DMS 273 (cell line): ENCODE results near the gene LGALS3.
"Not testable (repeated sequence)": the region's sequence is repeated elsewhere in the genome, so short reads cannot be mapped to it uniquely, and the experiment has no call there.

Experiments
- DNase-seq: peaks from one replicate; lab custom pipeline; 2025; ENCODE audit not compliant: unreplicated experiment; lab: John Stamatoyannopoulos, UW

Gene LGALS3

GRCh38 chr14:55129086-55129427 is at the start of gene LGALS3:
LGALS3 (plus strand) TSS chr14:55129252; CDS start chr14:55137374, 8,122 bp downstream.
- peak; percentile 70 for DNase-seq

GRCh38 chr14:55079961-55080360 is 49.1 kb upstream of the LGALS3 start:
- DNase-seq, result not testable (repeated sequence)

DNA sequence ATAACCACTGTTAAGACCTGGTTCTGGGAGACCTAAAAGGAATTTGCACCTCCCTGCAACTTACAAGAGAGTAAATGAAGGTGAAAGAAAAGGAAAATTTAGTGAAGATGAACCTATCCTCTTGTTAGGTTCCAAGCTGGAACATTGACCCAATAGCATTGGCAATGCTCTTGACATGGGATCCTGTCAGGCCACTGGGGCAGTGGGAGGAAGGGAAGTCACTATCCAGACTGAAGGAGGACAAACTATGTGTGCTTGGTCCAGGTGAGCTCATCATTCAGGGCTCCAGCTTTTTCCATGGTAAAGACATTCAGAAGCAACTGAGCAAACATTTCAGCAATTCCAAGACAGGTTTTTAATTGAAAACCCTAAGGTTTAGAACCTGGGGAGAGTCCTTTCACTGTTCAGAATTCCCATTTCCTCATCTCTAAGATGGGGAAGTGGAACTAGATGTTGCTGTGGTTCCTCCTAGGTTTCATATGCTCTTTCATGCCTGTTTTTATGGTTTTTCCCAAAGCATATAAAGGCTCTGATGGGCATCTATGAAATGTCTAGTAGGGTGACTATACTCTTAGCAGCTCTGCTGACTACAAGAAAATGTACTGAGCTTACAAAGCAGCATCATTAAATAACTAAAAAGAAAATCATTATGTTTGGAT is 44.5 kb upstream of the LGALS3 start:
- no peak for DNase-seq

- DNase-seq, result no peak
Observed at GRCh38 chr14:55085060-55085660, 43.9 kb upstream of the LGALS3 start.

DNA sequence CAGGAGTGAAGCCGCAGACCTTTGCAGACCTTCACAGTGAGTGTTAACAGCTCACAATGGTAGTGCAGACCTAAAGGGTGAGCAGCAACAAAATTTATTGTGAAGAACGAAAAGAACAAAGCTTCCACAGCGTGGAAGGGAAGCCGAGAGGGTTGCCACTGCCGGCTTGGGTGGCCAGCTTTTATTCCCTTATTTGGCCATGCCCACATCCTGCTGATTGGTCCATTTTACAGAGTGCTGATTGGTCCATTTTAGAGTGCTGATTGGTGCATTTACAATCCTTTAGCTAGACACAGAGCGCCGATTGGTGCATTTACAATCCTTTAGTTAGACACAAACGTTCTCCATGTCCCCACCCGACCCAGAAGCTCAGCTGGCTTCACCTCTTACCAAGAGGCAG is 42.1 kb upstream of the LGALS3 start:
- DNase-seq, result no peak

DNA sequence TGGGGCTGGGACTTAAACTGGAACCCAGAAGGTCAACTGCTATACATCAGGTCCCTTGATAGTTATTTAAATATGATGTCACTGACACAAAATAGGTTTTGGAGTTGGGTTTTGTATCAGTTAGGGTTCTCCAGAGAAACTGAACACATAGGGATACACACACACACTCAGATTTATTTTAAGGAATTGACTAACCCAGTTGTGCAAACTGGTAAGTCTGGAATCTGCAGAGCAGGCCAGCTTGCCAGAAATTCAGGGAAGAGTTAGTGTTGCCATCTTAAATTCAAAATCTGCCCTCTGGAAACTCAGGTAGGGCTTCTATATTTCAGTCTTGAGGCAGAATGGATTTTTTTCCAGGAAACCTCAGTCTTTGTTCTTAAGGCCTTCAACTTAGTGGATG is 40.7 kb upstream of the LGALS3 start:
- DNase-seq, result no peak

DNA sequence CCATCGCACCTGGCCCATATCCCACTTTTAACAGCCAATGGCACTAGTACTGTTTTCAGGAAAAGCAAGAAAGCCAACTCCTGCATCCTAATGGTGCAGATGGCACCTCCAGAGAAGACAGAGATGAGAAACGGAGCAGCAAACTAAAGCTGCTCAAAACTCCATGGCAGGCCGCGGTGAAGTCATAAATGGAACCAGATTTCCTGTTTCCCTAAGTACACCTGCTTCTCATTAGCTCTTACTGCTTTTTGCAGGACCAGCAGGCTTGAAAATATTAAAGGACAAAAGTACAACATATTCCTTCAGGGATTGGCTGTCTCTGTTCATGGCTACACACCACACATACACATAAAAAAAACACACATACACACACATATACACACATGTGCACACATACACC is 36.7 kb upstream of the LGALS3 start:
- DNase-seq, result peak; percentile 28

DNA sequence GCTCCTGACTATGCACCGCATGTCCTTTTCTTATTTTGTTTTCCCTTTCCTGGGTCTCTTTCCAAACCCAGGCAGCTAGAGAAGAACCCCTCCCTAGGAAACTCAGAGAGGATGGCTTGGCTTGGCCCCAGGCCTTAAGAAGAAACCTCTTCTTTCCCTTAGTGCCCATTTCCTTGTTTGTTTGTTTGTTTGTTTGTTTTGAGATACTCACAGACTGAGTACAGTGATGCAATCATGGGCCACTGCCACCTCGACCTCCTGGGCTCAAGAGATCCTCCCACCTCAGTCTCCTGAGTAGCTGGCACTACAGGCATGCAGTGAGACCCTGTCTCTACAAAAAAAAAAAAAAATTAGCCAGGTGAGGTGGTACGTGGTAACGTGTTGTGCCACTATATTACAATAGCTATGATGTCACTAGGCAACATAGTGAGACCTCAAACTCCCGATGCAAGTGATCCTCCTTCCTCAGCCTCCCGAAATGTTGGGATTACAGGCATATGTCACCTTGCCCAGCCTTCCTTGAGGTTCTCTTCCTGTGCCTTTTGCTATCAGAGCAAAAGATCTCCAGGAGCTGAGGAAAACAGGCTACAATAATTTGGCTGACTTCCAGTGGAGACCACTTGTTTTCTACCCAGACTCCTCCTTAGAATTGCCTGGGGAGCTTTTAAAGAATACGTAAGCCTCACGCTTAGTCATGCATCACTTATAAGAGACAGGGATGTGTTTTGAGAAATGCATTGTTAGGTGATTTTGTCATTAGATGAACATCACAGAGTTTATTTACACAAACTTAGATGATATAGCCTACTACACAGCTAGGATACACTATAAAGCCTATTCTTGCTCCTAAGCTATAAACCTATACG is 34.5 kb upstream of the LGALS3 start:
- DNase-seq, result no peak

DNA sequence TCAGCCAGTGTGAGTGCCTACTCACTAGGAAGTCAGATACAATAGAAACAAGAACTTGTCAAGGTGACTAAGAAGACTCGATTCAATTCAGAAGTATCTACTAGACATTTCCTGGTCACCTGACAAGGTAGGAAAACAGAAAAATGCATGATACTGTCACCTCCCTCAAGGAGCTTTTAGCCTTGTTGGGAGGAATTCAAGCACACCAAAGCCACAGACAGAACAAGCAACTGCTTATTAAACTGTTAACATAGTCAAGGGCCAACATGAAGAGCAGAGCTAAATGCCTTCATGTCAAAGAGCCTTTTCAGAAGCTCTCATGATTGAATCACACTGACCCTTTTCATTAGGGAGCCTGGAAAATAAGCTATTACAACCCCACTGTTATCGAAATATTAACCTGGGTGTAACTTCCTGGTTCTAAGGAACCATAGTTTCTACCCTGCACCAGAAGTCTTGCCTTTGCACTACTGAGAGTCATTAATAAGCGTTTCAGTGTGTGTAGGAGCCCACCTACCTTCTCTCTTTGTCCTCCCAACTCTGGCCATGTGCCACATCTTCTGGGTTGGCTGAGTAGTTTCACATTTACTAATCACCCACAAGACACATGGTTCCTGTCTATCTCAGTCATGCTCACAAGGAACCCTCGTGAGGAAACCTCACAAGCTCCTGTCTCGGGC is 31.0 kb upstream of the LGALS3 start:
- no peak for DNase-seq

DNA sequence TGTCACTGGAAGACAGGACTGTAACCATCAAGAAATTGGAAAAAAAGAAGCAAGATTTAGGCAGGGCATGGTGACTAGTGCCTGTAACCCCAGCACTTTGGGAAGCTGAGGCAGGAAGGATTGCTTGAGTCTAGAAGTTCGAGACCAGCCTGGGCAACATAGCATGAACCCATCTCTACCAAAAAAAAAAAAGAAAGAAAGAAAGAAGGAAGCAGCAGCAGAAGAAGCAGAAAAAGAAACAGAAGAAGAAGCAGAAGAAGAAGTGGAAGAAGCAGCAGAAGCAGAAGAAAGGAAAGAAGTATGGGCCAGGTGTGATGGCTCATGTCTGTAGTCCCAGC is 30.5 kb upstream of the LGALS3 start:
- DNase-seq, result no peak

- DNase-seq, result no peak
Observed at GRCh38 chr14:55099756-55100155, 29.3 kb upstream of the LGALS3 start.

GRCh38 chr14:55101698-55102097 is 27.4 kb upstream of the LGALS3 start:
- no peak for DNase-seq

DNA sequence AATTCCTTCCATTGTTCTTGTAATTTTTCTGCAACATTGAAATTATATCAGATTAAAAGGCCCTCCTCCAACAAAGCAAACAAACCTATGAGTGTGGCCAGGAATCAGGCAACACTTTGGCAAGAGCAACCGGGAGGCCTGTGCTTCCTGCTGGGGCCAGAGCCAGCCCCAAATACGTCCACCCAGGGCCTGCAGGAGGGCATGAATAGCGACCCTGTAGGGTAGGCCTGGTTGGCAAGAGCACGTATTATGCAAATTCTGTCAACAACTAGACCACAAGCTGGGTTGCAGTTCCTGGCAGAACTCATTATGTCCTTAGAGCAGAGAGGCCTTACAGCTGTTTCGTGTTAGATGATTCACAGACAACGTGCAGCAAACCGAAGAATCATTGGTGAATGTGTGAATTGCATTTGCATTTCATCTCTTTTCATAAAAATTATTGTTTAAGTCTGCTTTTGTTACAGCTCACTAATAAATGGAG is 26.9 kb upstream of the LGALS3 start:
- DNase-seq, result peak; percentile 92

DNA sequence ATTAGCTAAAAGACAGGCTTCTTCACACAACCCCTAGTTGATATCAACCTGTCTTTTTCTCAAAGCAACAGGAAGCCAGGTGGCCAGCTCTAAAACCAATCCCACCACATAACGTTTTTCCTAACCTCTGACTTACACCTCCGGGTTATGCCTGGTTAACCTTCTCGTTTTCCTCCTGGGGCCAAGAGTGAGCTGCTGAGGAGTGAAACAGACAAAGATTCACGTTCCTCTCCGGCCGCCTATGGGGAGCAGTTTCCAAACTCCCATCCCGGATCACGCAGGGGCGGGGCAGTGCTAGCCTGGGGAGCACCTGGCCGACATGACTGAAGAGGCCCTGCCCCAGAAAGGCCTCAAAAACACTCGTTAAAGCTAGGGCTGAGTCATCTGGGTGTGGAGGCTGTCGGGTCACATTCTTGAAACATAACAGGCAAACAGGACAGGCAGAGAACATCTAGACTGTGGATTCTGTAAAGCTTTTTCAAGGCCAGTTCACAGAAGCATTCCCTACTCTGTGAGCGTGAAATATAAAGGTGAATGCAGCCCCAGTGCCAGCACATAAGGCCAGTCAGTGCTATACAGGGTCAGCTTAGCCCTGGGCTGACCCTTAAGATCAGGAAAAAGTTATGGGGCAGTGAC is 25.9 kb upstream of the LGALS3 start:
- DNase-seq, result peak; percentile 73

DNA sequence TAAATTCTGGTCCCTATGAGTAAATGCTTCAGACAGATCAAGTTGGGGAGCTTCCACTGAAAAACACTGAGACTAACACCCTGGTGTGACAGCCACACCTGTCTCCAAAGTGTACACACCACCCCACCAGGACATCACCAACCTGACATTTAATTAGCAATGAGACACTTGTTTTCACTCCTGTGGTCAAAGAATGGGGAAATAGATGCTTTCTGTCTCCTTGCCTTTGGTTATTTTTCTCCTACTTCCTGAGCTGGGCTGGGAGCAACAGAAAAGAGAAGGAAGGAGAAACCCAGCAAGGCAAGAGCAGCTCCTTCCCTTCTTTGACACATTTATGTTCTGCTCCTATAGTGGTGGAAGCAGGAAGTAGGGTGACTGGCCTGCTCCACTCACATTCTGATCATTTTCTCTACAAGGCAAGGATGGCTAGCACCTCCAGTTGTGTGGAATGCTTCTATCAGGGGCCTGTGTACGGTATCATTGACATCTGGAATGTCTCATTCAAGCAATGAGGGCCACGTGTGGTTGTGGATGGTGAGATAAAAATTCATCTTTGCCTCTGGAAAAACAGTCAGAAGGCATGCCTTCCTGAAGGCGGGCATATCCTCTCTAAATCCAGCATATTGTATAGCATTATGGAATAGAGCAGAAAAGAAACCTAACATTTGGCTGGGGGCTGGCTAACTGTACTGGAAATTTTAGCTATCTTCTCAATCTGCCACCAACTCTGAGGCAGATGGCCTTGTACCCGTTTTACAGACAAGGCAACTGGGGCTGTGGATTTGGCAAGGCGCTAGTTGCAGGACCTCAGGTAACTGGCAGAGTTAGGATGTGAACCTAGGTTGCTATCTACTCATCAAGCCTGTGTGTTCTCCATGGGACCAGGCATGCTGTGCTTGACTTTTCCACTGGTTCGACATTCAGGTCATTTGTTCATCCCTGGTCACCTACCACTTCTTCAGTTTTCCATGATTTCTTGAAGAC is 24.8 kb upstream of the LGALS3 start:
- no peak for DNase-seq

DNA sequence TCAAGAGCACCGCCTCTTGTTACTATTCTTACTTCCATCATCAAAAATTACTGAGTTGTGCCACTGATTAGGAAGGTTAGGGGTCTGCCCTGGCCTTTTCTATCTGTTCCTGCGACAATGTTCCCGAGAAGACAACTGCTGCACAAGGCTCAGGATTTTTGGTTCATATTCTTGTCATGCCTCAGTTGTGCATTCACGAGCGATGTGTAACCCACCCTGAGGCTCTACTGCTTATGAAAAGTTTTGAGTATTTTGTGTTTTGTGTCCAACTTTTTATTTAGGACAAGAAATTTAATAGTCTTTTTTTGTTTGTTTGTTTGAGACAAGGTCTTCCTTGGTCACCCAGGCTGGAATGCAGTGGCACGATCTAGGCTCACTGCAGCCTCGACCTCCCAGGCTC is 23.1 kb upstream of the LGALS3 start:
- no peak for DNase-seq

GRCh38 chr14:55107766-55108554 is 21.1 kb upstream of the LGALS3 start:
- DNase-seq, result peak; percentile 82

DNA sequence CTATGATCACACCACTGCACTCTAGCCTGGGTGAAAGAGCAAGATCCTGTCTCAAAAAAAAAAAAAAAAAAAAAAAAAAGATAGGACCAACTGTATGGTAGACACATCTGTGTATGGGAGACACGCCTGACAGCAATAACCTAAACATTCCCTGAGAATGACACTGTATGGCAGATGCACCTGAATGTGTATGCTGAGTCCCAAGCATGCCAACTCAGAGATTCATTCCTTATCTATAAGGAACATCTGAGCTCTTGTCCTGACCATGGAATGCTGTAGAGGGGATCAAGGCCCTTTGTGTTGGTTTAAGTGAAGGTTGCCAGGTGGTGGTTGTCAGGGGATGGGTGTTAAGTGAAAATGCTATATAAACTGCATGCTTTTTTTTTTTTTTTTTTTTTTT is 19.2 kb upstream of the LGALS3 start:
- DNase-seq, result no peak

GRCh38 chr14:55111122-55111708 is 17.8 kb upstream of the LGALS3 start:
- peak; percentile 62 for DNase-seq
